IMR-90 (cell line): Measurements from ENCODE around the gene CEMP1. TPM values are rescaled to one million over a fixed set of nuclear protein-coding genes. Genes with fewer than 3 reads are reported as not detected.

ENCODE experiments used
- ATAC-seq: fragments of 200-7000 bp; cut with Tn5 transposase; 2 replicates; pipeline ENCODE4 v1.9.1; 2020; ENCODE audit warnings: low read depth, mild to moderate bottlenecking, moderate library complexity
- BruUV-seq: library from RNA; stranded (reverse); fragments of 400-500 nt; replicated peaks from 2 replicates; lab custom pipeline; 2021; lab: Mats Ljungman, UMichigan
- CTCF ChIA-PET: fragments of 300-600 bp; formaldehyde crosslinking; extraction: SDS; loops from one replicate; lab custom pipeline; 2021; ENCODE audit warnings: antibody characterized with exemption; lab: Yijun Ruan, JAX
- POLR2A ChIA-PET: fragments of 300-600 bp; sonication (Branson Sonifier 250); formaldehyde crosslinking; loops from one replicate; lab custom pipeline; 2022; ENCODE audit warnings: antibody characterized with exemption; ENCODE audit not compliant: unreplicated experiment; lab: Charles Lee
- DNase-seq: peaks from one replicate; pipeline ENCODE4 v3.0.0; 2013
- H2AFZ ChIP-seq: replicated peaks from 2 replicates; pipeline ENCODE3; 2013; ENCODE audit warnings: low read length, mild to moderate bottlenecking; ENCODE audit not compliant: poor library complexity
- H2AK5ac ChIP-seq: 2 replicates; pipeline ENCODE4 v1.6.1; 2013; ENCODE audit warnings: low read depth, low read length, inconsistent platforms
- H2AK9ac ChIP-seq: replicated peaks from 2 replicates; pipeline ENCODE3; 2013; ENCODE audit warnings: mild to moderate bottlenecking, low read depth, low read length, moderate library complexity; ENCODE audit not compliant: poor library complexity
- H2BK120ac ChIP-seq: 2 replicates; pipeline ENCODE4 v1.6.1; 2013; ENCODE audit warnings: low read depth, low read length, inconsistent platforms
- H2BK15ac ChIP-seq: 3 replicates; pipeline ENCODE4 v1.6.1; 2013; ENCODE audit warnings: low read depth, low read length, inconsistent platforms
- H2BK20ac ChIP-seq: 2 replicates; pipeline ENCODE4 v1.6.1; 2013; ENCODE audit warnings: low read depth, mild to moderate bottlenecking, inconsistent platforms, low read length, moderate library complexity
- H2BK5ac ChIP-seq: 2 replicates; pipeline ENCODE4 v1.6.1; 2013; ENCODE audit warnings: mild to moderate bottlenecking, low read depth, low read length, inconsistent platforms; ENCODE audit not compliant: poor library complexity, severe bottlenecking
- H3K14ac ChIP-seq: replicated peaks from 2 replicates; pipeline ENCODE4 v1.6.1; 2013; ENCODE audit warnings: low read depth, low read length, inconsistent platforms
- H3K18ac ChIP-seq: 2 replicates; pipeline ENCODE4 v1.6.1; 2013; ENCODE audit warnings: low read depth, low read length, control low read depth
- H3K23ac ChIP-seq: 2 replicates; pipeline ENCODE4 v1.6.1; 2013; ENCODE audit warnings: low read depth, low read length, inconsistent platforms
- H3K27ac ChIP-seq: 2 replicates; pipeline ENCODE4 v1.5.1; 2013; ENCODE audit warnings: mild to moderate bottlenecking, control low read depth, low read length; ENCODE audit not compliant: insufficient read depth
- H3K27me3 ChIP-seq: 2 replicates; pipeline ENCODE4 v1.6.1; 2013; ENCODE audit warnings: low read length; ENCODE audit not compliant: control insufficient read depth, insufficient read depth
- H3K36me3 ChIP-seq: 2 replicates; pipeline ENCODE4 v1.6.1; 2013; ENCODE audit warnings: low read length, mixed read lengths; ENCODE audit not compliant: control insufficient read depth, insufficient read depth
- H3K4ac ChIP-seq: 2 replicates; pipeline ENCODE4 v1.6.1; 2013; ENCODE audit warnings: low read depth, low read length, inconsistent platforms
- H3K4me1 ChIP-seq: 2 replicates; pipeline ENCODE4 v1.6.1; 2013; ENCODE audit warnings: low read length, mixed read lengths; ENCODE audit not compliant: control insufficient read depth, insufficient read depth
- H3K4me2 ChIP-seq: 2 replicates; pipeline ENCODE4 v1.6.1; 2013; ENCODE audit warnings: low read depth, mild to moderate bottlenecking, control low read depth, low read length, moderate library complexity
- H3K4me3 ChIP-seq: 2 replicates; pipeline ENCODE4 v1.5.1; 2013; ENCODE audit warnings: low read depth, mild to moderate bottlenecking, control low read depth, low read length, moderate library complexity; ENCODE audit not compliant: insufficient read depth
- H3K56ac ChIP-seq: 2 replicates; pipeline ENCODE4 v1.6.1; 2013; ENCODE audit warnings: low read length, inconsistent platforms; ENCODE audit not compliant: insufficient read depth; ENCODE audit errors: extremely low read depth
- H3K79me1 ChIP-seq, 2 experiments: 2 replicates each; pipeline ENCODE4 v1.6.1; 2013; ENCODE audit warnings: low read length in 2 of 2, inconsistent platforms in 1 of 2, low read depth in 1 of 2
- H3K9ac ChIP-seq: 2 replicates; pipeline ENCODE4 v1.6.1; 2013; ENCODE audit warnings: low read depth, low read length, control low read depth
- H3K9me1 ChIP-seq: 2 replicates; pipeline ENCODE4 v1.6.1; 2013; ENCODE audit warnings: low read length, inconsistent platforms; ENCODE audit not compliant: insufficient read depth
- H3K9me3 ChIP-seq: 2 replicates; pipeline ENCODE4 v1.6.1; 2013; ENCODE audit warnings: low read length; ENCODE audit not compliant: control insufficient read depth, insufficient read depth
- H4K20me1 ChIP-seq: 2 replicates; pipeline ENCODE4 v1.6.1; 2013; ENCODE audit warnings: low read length, inconsistent platforms; ENCODE audit not compliant: insufficient read depth
- H4K5ac ChIP-seq: 2 replicates; pipeline ENCODE4 v1.6.1; 2013; ENCODE audit warnings: mild to moderate bottlenecking, low read depth, low read length, control low read depth
- H4K8ac ChIP-seq, 2 experiments: 2 replicates each; pipeline ENCODE4 v1.6.1; 2013; ENCODE audit warnings: low read depth in 2 of 2, low read length in 2 of 2, control low read depth in 1 of 2, inconsistent platforms in 1 of 2
- H4K91ac ChIP-seq: 2 replicates; pipeline ENCODE4 v1.6.1; 2013; ENCODE audit warnings: low read depth, low read length, inconsistent platforms; ENCODE audit not compliant: insufficient read depth
- CEBPB ChIP-seq: IDR thresholded peaks from 2 replicates; pipeline ENCODE4 v1.6.1; 2012; ENCODE audit warnings: low read depth, low read length, improper control_type of control experiment
- CHD1 ChIP-seq: IDR thresholded peaks from 2 replicates; pipeline ENCODE4 v1.6.1; 2012; ENCODE audit warnings: low read depth, low read length, improper control_type of control experiment
- MAZ ChIP-seq: IDR thresholded peaks from 2 replicates; pipeline ENCODE4 v1.6.1; 2012; ENCODE audit warnings: low read depth, mild to moderate bottlenecking, low read length, improper control_type of control experiment, moderate library complexity, borderline replicate concordance
- MXI1 ChIP-seq: IDR thresholded peaks from 2 replicates; pipeline ENCODE4 v1.6.1; 2012; ENCODE audit warnings: low read depth, mild to moderate bottlenecking, low read length, moderate library complexity, borderline replicate concordance
- RCOR1 ChIP-seq: IDR thresholded peaks from 2 replicates; pipeline ENCODE4 v1.6.1; 2012; ENCODE audit warnings: mild to moderate bottlenecking, low read length, improper control_type of control experiment; ENCODE audit not compliant: insufficient replicate concordance
- WGBS, 2 experiments: methylation state at CpG; one replicate each; pipeline versions ENCODE4 v1.1.5 to v1.1.7; 2013; ENCODE audit warnings: missing lambda C conversion rate in 2 of 2; ENCODE audit not compliant: insufficient read length in 1 of 2; ENCODE audit errors: extremely low coverage in 2 of 2; 5-methylcytosine and 5-hydroxymethylcytosine counted together
- dilution Hi-C: fragments of 300-500 bp; cut with HindIII; formaldehyde crosslinking; loops from one replicate; pipeline ENCODE4 v1.14.3; 2018; ENCODE audit warnings: low sequenced_read_pairs; ENCODE audit not compliant: unreplicated experiment
- in situ Hi-C: fragments of 300-500 bp; cut with MboI; formaldehyde crosslinking; loops from 3 replicates; pipeline ENCODE4 v1.14.3; 2019; ENCODE audit warnings: low sequenced_read_pairs, inconsistent platforms, mixed read lengths
- intact Hi-C: fragments of 100-400 bp; cut with micrococcal nuclease; formaldehyde crosslinking; loops from 2 replicates; pipeline ENCODE4 v1.10.0; 2022
- polyA plus RNA-seq, 3 experiments: library from polyadenylated mRNA; depleted of rRNA; stranded (reverse); fragments of >200 nt; gene quantifications; 2 replicates each; pipeline ENCODE4 v1.2.3, GENCODE V29; 2012; ENCODE audit warnings: low replicate concordance in 1 of 3
- total RNA-seq: library from RNA; depleted of rRNA; stranded (reverse); fragments of >200 nt; gene quantifications from 2 replicates; pipeline ENCODE4 v1.2.3, GENCODE V29; 2012
- TF ChIP-seq, protein P1 (sequence below): conservative IDR thresholded peaks from 2 replicates; pipeline ENCODE4 v1.5.1; 2012; ENCODE audit warnings: mild to moderate bottlenecking, low read depth, low read length, improper control_type of control experiment

CEMP1 gene
- total and polyA plus RNA-seq, 2 of the 4 experiments (the other 2 are of a cell fraction) = not detected

DNA sequence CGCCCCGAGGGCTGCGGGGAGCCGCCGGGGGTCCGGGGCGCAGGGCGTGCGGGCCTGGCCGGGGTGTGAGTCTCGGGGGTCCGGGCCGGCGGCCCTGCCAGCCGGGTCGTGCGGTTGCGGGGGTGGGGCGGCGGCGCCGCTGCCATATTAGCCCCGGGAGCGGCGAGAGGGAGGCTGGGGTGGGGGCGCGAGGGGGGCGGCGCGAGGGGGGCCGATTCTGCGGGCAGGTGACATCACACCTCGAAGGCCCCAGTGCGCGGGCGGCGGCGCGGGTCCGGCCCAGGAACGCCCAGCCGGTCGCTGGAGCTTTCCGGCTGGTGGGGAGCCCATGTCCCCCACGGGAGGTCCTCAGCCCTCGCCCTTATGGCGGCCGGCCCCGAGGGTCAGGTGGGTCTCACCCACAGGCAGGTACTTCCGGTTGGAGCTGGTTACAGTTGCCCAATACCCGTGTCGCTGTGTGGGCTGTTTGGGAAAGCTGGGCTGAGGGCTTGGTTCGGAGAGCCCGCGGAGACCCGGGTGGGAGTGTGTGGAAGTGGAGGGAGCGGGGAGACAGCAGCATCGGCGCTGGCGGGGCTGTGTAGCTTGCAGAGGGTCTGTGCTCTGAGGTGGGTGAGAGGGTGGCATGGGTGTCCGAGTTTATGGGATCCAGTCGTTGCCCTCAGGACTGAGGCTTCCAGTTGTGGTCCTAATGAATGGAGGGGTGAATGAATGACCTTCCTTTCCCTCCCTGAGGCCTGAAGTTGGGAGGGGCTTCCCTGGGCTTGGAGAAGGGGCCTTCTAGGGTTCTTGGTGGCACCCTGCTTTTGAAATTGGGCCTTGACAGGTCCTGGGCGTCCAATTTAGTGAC lies 16.7 kb downstream of the CEMP1 start:
- Histone ChIP-seq H3K9ac (peak overlapping the region; percentile 91), H4K91ac (peak overlapping the region; percentile 28; the same call in 1 of the 2 replicates), H4K5ac (no peak overlapping the region), H2BK15ac (no peak overlapping the region), H3K79me1 (peaks cover 0 to 50% of the 10 kb centered on the region in 2 experiments; a peak in 3 of 4 replicates), H3K9me1 (peaks cover 19% of the 10 kb centered on the region), H3K9me3 (no peaks in the 10 kb centered on the region), H3K4me2 (peak overlapping the region; percentile 83), H2BK20ac (no peak overlapping the region), H3K4me1 (peaks cover 18% of the 10 kb centered on the region), H3K36me3 (peaks cover 3% of the 10 kb centered on the region; the same call in 1 of the 2 replicates), H2AK9ac (peak overlapping the region; percentile 98), H3K56ac (peak overlapping the region; percentile 19; the same call in 1 of the 2 replicates), H2BK5ac (peak overlapping the region; percentile 87), H2AK5ac (peak overlapping the region; percentile 88), H2AFZ (peak overlapping the region; percentile 94), H4K8ac (0 out of 4 replicates have a peak overlapping the region, but pooled peaks of 1 of the 2 experiments have one; percentile 15), H3K14ac (peak overlapping the region; percentile 76), H3K27me3 (no peaks in the 10 kb centered on the region), H3K18ac (no peak overlapping the region), H3K4me3 (peak overlapping the region; percentile 93), H3K4ac (peak overlapping the region; percentile 75), H2BK120ac (no peak overlapping the region), H4K20me1 (peaks cover 52% of the 10 kb centered on the region), H3K27ac (peak overlapping the region; percentile 97), H3K23ac (peak overlapping the region; percentile 95)
- in situ Hi-C loops (no loop called here), dilution Hi-C loops (no loop called here), intact Hi-C loops (no loop called here)
- CTCF ChIA-PET = interaction anchor here (0.5 kb wide), 1 partner anchor 152 kb away, joined by 3 read pairs; no protein-coding TSS in a partner anchor
- TF ChIP-seq MAZ = 0 out of 2 replicates have a peak, but pooled peaks have one; percentile 7
- TF ChIP-seq MXI1 = no peak
- no peak for TF ChIP-seq RCOR1
- no peak for TF ChIP-seq CHD1
- TF ChIP-seq CEBPB = peak; percentile 71
- TF ChIP-seq, protein P1, sequence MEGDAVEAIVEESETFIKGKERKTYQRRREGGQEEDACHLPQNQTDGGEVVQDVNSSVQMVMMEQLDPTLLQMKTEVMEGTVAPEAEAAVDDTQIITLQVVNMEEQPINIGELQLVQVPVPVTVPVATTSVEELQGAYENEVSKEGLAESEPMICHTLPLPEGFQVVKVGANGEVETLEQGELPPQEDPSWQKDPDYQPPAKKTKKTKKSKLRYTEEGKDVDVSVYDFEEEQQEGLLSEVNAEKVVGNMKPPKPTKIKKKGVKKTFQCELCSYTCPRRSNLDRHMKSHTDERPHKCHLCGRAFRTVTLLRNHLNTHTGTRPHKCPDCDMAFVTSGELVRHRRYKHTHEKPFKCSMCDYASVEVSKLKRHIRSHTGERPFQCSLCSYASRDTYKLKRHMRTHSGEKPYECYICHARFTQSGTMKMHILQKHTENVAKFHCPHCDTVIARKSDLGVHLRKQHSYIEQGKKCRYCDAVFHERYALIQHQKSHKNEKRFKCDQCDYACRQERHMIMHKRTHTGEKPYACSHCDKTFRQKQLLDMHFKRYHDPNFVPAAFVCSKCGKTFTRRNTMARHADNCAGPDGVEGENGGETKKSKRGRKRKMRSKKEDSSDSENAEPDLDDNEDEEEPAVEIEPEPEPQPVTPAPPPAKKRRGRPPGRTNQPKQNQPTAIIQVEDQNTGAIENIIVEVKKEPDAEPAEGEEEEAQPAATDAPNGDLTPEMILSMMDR = no peak
- 3% methylated on average over 21 of the region's 63 CpGs; no CpG with 5 or more reads in 1 of the 2 experiments for WGBS, 2 experiments
- no TSS peak for BruUV-seq
- ATAC-seq (no peak; the same call in 1 of the 2 replicates), DNase-seq (no peak)
- POLR2A ChIA-PET = no interaction called here
